ENCODE measurements around the gene HECW1.

The HECW1 gene

GRCh38 chr7:43163885-43164284 is 51.4 kb downstream of the HECW1 start:
- DNase-seq (ENCODE audit: extremely low spot score) = no peak
- POLR2A ChIA-PET = no interaction called here
- CTCF ChIA-PET = no interaction called here
- TF ChIP-seq HDGF (IDR thresholded peaks at IDR 0.05; ENCODE audit: borderline replicate concordance) = no peak
- no peak for TF ChIP-seq NFRKB (IDR thresholded peaks at IDR 0.05)
- no peak for TF ChIP-seq ELF4 (IDR thresholded peaks at IDR 0.05)
- TF ChIP-seq FOXA1 (IDR thresholded peaks at IDR 0.05) = no peak
- no peak for TF ChIP-seq TARDBP (IDR thresholded peaks at IDR 0.05)
- no peak for TF ChIP-seq FOXK2 (IDR thresholded peaks at IDR 0.05)
- TF ChIP-seq BHLHE40 (IDR thresholded peaks at IDR 0.05; ENCODE audit: borderline replicate concordance) = no peak
- TF ChIP-seq PKNOX1 (IDR thresholded peaks at IDR 0.05) = no peak
- no peak for TF ChIP-seq ARNT (IDR thresholded peaks at IDR 0.05)
- TF ChIP-seq SP1 (IDR thresholded peaks at IDR 0.05) = no peak
- no peak for TF ChIP-seq ZNF384 (IDR thresholded peaks at IDR 0.05)
- TF ChIP-seq LEF1 (IDR thresholded peaks at IDR 0.05; ENCODE audit: borderline replicate concordance) = no peak
- TF ChIP-seq SUZ12 (IDR thresholded peaks at IDR 0.05) = no peak
- TF ChIP-seq CTBP1 (IDR thresholded peaks at IDR 0.05; ENCODE audit: borderline replicate concordance) = no peak

- POLR2A ChIA-PET = no interaction called here
- DNase-seq (ENCODE audit: extremely low spot score) = no peak
- TF ChIP-seq SUZ12 (IDR thresholded peaks at IDR 0.05) (no peak), ELF4 (IDR thresholded peaks at IDR 0.05) (no peak), HDGF (IDR thresholded peaks at IDR 0.05; ENCODE audit: borderline replicate concordance) (no peak), SP1 (IDR thresholded peaks at IDR 0.05) (no peak), TARDBP (IDR thresholded peaks at IDR 0.05) (no peak), ZNF384 (IDR thresholded peaks at IDR 0.05) (no peak), NFRKB (IDR thresholded peaks at IDR 0.05) (no peak), L3MBTL2 (conservative IDR thresholded peaks at IDR 0.05) (no peak), LEF1 (IDR thresholded peaks at IDR 0.05; ENCODE audit: borderline replicate concordance) (no peak), FOXM1 (IDR thresholded peaks at IDR 0.05; ENCODE audit: borderline replicate concordance) (no peak), BHLHE40 (IDR thresholded peaks at IDR 0.05; ENCODE audit: borderline replicate concordance) (no peak), PKNOX1 (IDR thresholded peaks at IDR 0.05) (no peak), FOXA1 (IDR thresholded peaks at IDR 0.05) (no peak)
- CTCF ChIA-PET = no interaction called here
Measured at GRCh38 chr7:43164757-43165156, 52.3 kb downstream of the HECW1 start.

GRCh38 chr7:43166686-43167085 is 54.2 kb downstream of the HECW1 start:
- DNase-seq (ENCODE audit: extremely low spot score) = no peak
- TF ChIP-seq PKNOX1 (IDR thresholded peaks at IDR 0.05) (no peak), FOXM1 (IDR thresholded peaks at IDR 0.05; ENCODE audit: borderline replicate concordance) (no peak), L3MBTL2 (conservative IDR thresholded peaks at IDR 0.05) (no peak), FOXA1 (IDR thresholded peaks at IDR 0.05) (no peak), SUZ12 (IDR thresholded peaks at IDR 0.05) (no peak), ELF4 (IDR thresholded peaks at IDR 0.05) (no peak), HDGF (IDR thresholded peaks at IDR 0.05; ENCODE audit: borderline replicate concordance) (no peak), LEF1 (IDR thresholded peaks at IDR 0.05; ENCODE audit: borderline replicate concordance) (no peak), FOXK2 (IDR thresholded peaks at IDR 0.05) (no peak), SP1 (IDR thresholded peaks at IDR 0.05) (no peak), NFRKB (IDR thresholded peaks at IDR 0.05) (no peak), TARDBP (IDR thresholded peaks at IDR 0.05) (no peak), CTBP1 (IDR thresholded peaks at IDR 0.05; ENCODE audit: borderline replicate concordance) (no peak), BHLHE40 (IDR thresholded peaks at IDR 0.05; ENCODE audit: borderline replicate concordance) (no peak), ARNT (IDR thresholded peaks at IDR 0.05) (no peak), ZNF384 (IDR thresholded peaks at IDR 0.05) (no peak)
- ChIA-PET POLR2A (no interaction called here), CTCF (no interaction called here)

GRCh38 chr7:43169076-43169475 is 56.6 kb downstream of the HECW1 start:
- CTCF ChIA-PET = no interaction called here
- TF ChIP-seq LEF1 (IDR thresholded peaks at IDR 0.05; ENCODE audit: borderline replicate concordance) (no peak), SP1 (IDR thresholded peaks at IDR 0.05) (no peak), FOXA1 (IDR thresholded peaks at IDR 0.05) (no peak), L3MBTL2 (conservative IDR thresholded peaks at IDR 0.05) (no peak)
- POLR2A ChIA-PET = no interaction called here
- no peak for DNase-seq (ENCODE audit: extremely low spot score)

GRCh38 chr7:43170571-43170970 is 58.1 kb downstream of the HECW1 start:
- DNase-seq (ENCODE audit: extremely low spot score) = no peak
- TF ChIP-seq ARNT (IDR thresholded peaks at IDR 0.05) (no peak), ELF4 (IDR thresholded peaks at IDR 0.05) (no peak), SP1 (IDR thresholded peaks at IDR 0.05) (no peak), SUZ12 (IDR thresholded peaks at IDR 0.05) (no peak), CTBP1 (IDR thresholded peaks at IDR 0.05; ENCODE audit: borderline replicate concordance) (no peak), TARDBP (IDR thresholded peaks at IDR 0.05) (no peak), ZNF384 (IDR thresholded peaks at IDR 0.05) (no peak), BHLHE40 (IDR thresholded peaks at IDR 0.05; ENCODE audit: borderline replicate concordance) (no peak), HDGF (IDR thresholded peaks at IDR 0.05; ENCODE audit: borderline replicate concordance) (no peak), PKNOX1 (IDR thresholded peaks at IDR 0.05) (no peak), L3MBTL2 (conservative IDR thresholded peaks at IDR 0.05) (no peak), LEF1 (IDR thresholded peaks at IDR 0.05; ENCODE audit: borderline replicate concordance) (no peak), NFRKB (IDR thresholded peaks at IDR 0.05) (no peak), FOXK2 (IDR thresholded peaks at IDR 0.05) (no peak), FOXM1 (IDR thresholded peaks at IDR 0.05; ENCODE audit: borderline replicate concordance) (no peak), FOXA1 (IDR thresholded peaks at IDR 0.05) (no peak)
- POLR2A ChIA-PET = no interaction called here
- CTCF ChIA-PET = interaction anchor here (0.8 kb wide), 1 partner anchor 13 kb away, joined by 3 read pairs; no protein-coding TSS in a partner anchor

All from HEK293T (cell line).